ENCODE data around the gene TIAM1.

TIAM1 gene

DNA sequence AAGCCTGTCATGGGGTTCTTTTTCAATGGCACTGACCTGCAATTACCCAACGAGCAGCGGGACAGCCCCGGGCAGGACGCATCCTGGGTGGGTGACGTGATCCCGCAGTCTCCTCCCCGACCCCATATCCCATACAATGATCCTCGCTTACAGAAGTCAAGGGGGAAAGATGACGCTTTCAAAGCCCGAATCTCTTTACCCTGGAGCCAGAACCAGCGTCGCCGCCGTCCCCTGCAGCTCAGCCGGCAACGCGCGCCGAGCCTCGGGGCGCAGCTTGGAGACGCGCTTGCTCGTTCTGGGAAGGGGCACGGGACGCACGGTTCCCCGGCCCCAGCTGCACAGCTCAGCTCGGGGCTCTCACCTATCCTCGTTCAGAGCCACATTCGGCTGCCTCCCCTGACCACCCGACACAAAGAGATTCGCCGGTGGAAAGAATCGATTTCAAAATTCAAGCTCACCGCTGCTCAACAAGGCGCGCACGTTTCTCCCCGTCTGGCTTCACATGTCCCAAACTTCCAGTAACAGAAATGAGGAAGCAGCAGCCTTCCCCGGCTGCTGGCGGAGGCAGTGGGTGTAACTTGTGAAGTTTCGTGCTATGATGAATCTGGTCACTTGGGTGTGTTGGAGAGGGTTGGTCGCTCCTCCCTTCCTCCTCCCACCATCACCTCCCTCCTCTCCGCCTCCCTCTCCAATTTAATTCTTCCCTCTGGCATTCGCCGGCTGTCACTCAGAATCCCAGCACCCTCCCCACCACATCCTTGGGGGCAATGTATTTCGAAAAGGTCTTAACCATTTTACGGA, at the start of gene TIAM1:
Gene TIAM1, minus strand, starts transcription at position 582 of the 801 bp plus-strand sequence. CDS start 77,289 bp downstream, outside the sequence.
- DNase-seq = no peak

DNA sequence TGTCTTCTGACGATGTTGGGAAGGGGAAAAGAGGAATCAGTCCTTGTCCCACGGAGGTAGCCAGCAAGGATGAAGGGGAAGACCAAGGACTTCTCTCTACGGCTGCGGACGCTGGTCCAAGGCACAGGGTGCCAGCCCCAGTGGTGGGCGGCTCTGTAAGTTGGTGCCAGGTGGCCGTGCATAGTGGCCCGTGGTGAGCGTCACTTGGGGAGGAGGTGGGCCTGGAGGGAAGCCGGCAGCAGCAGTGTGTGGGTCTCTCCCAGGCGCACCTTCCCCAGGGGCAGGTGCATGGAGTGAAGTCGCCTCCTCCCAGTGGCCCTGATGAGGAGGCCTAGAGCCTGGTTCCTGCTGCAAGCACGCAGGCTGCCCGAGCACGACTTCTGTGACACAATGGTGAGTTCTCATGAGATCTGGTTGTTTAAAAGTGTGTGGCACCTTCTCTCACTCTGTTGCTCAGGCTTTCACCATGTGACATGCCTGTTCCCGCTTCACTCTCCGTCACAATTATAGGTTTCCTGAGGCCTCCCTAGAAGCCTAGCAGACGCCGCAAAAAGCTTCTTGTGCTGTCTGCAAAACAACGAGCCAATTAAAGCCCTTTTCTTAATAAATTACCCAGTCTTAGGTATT, 43.6 kb upstream of the TIAM1 start:
- no peak for DNase-seq

GRCh38 chr21:31386006-31386405, 41.9 kb upstream of the TIAM1 start:
- DNase-seq = no peak

DNA sequence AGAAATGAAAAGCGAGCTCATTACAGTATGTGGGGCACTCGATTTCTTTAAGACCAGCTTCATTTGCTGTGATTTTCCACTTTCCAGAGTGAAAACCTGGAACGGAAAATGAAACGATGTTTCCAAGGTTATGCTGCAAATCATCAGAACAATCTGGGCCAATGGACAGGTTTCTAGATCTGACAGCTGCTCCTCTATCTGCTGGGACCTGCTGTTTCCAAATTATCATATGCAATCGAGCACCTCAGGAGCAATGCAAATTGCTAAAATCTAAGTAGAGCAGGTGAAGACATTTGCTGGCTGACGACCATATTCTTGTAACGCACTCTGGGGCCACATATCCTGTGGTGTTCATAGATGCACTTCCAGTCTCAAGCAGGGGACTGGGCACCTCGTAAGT, 39.7 kb upstream of the TIAM1 start:
- no peak for DNase-seq

DNA sequence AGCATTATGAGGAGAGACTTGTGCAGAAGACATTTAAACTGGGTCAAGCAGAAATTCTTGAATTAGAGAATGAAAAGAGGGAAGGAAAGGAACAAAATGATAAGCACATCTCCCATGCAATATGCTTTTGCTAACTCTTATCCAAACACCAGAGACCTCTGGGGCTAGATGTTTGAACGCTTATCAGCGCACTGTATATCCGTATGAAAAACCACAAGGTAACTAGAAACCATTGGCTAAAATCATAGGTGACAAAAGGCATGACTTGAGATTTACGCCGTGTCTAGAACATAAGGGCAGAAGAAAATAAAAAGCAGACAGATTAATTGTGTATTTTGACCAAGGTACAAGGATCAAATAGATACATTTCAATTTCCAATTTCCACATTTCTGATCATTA, 38.0 kb upstream of the TIAM1 start:
- DNase-seq = no peak

GRCh38 chr21:31376301-31376700, 32.2 kb upstream of the TIAM1 start:
- DNase-seq = no peak

- no peak for DNase-seq
These were observed 30.3 kb upstream of the TIAM1 start for GRCh38 chr21:31374395-31374794.

- no peak for DNase-seq
These were observed 28.4 kb upstream of the TIAM1 start for GRCh38 chr21:31372471-31372765.

- DNase-seq = no peak
These were observed 27.8 kb upstream of the TIAM1 start for GRCh38 chr21:31371715-31372470.

GRCh38 chr21:31370893-31371544, 27.0 kb upstream of the TIAM1 start:
- no peak for DNase-seq

- DNase-seq = no peak
These were observed 26.3 kb upstream of the TIAM1 start for GRCh38 chr21:31370281-31370892.

GRCh38 chr21:31368361-31368760, 24.3 kb upstream of the TIAM1 start:
- no peak for DNase-seq

DNA sequence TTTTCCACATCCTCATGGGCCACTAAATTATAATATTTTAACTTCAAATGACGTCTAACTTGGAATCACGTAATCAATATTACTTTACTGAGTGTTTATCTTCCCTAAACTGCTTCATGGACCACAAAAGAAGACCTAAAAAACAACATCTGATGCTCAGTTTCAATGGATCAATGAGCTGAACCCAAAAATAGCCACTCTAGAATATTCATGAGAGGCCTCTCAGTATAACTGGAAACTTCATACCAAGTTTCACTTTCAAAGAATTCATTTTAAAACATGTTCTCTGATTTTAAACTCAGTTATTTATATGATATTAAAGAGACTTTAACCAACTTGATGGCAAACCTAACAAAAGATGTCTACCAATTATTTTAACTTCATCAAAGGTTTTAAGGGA, 23.7 kb upstream of the TIAM1 start:
- DNase-seq = no peak

DNA sequence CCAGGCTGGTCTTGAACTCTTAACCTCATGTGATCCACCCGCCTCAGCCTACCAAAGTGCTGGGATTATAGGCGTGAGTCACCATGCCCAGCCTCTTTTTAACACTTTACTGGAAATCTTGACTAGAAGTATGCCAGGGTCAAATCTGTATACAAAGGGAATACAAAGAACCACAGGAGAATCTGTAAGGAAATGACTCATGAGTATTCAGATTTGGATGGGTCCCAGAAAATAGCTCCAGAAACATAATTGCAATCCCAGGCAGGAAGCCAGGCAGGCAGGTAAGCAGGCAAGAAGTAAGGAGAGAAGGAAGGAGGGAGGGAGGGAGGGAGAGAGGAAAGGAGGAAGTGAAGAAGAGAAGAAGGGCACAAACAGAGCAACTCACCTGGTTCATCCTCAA, 22.8 kb upstream of the TIAM1 start:
- peak; percentile 28 for DNase-seq

DNA sequence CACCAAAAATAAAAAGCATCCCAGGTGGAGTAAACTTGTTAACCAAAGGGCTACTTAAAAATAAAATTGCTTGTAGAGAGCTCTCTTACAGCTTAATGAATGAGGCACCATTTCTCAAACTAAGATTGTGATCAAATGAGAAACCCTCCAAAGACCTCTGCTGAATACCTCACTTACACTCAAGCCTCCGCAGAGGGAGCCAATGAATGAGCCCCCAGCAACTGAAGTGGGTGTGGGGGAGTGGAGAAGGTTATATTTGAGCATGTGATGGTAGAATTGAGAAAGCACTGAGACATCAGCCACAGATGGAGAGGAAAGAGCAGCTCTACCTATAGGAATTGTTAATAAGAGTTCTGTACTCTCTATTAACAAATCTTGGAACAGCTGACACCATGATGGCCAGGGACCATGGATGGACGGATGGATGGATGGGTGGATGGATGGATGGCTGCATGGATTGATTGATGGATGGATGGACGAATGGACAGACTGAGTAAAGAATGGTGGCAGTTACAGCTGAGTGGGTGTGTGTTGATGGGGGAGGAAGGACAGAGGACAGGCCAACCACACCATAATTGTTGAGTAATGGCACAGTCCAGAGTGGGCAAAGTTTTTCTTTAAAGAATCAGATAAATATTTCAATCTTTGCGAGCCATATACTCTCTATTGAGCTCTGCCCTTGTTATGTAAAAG, 20.3 kb upstream of the TIAM1 start:
- no peak for DNase-seq

GRCh38 chr21:31363720-31364119, 19.7 kb upstream of the TIAM1 start:
- DNase-seq = no peak

DNA sequence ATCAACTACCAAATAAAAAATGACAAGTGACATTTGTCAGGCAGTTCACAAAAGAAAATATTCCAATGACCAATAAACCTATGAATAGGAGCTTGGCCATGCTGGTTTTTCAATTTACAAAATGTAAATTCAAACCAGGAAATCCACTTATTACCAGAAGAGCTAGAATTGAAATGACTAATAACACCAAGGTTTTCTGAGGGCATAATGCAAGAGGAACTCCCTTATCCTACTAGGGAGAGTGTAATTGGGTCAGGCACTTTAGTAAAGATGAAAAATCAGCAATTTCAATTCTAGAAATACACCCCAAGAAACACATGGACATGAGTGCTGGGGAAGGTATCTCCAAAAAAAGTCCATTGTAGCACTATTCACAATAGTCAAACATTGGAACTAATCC, 16.7 kb upstream of the TIAM1 start:
- no peak for DNase-seq

- DNase-seq = no peak
These were observed 14.1 kb upstream of the TIAM1 start for GRCh38 chr21:31358158-31358557.

DNA sequence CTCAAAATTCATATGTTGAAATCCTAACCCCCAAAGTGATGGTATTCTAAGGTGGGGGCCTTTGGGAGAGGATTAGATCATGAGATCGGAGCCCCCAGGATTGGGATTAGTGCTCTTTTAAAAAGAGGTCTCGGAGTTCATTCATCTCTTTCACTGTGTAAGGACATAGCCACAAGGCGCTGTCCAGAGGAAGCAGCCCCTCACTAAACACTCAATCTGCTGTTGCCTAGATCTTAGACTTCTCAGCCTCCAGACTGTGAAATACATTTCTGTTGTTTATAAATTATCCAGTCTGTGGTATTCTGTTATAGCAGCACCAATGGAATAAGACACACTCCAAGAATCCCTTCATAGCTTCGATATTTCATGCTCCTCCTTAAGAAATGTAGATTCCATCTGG, 12.4 kb upstream of the TIAM1 start:
- no peak for DNase-seq

GRCh38 chr21:31354604-31355443, 10.8 kb upstream of the TIAM1 start:
- no peak for DNase-seq

- no peak for DNase-seq
These were observed 10.1 kb upstream of the TIAM1 start for GRCh38 chr21:31354122-31354521.

- no peak for DNase-seq
These were observed 8.8 kb upstream of the TIAM1 start for GRCh38 chr21:31352836-31353235.

Data from DMS79 treated with DMSO at 0.1 percent for 48 hours (cell line).